T-cell (primary cell): ENCODE data around the gene APPL2. TPM values are rescaled to one million over a fixed set of nuclear protein-coding genes. Genes with fewer than 3 reads are reported as not detected.

Experiments used
- ATAC-seq, 4 experiments: fragments of 200-7000 bp in 3 of 4; fragments of 150-1000 bp in 1 of 4; cut with Tn5 transposase; replicated peaks in 1 of 4; 1 replicate in 3 of 4; 2 replicates in 1 of 4; pipeline ENCODE4 v1.10.0; 2021; ENCODE audit warnings: moderate library complexity in 3 of 4, mild to moderate bottlenecking in 2 of 4, moderate number of reproducible peaks in 1 of 4
- CTCF ChIA-PET, 2 donors: fragments of 300-600 bp; sonication (Branson Sonifier 250); formaldehyde crosslinking; loops; one replicate each; lab custom pipeline; 2022; ENCODE audit warnings: antibody characterized with exemption in 2 of 2; lab: Charles Lee
- POLR2A ChIA-PET, 2 donors: fragments of 300-600 bp; sonication (Branson Sonifier 250); formaldehyde crosslinking; loops; one replicate each; lab custom pipeline; 2022; ENCODE audit warnings: antibody characterized with exemption in 2 of 2; lab: Charles Lee
- DNase-seq, 35 experiments: peaks; one replicate each; pipeline versions ENCODE4 v3.0.0 to v3.0.0-alpha.2; 2013 to 2023
- H3K27ac ChIP-seq: one replicate; pipeline ENCODE4 v1.5.1; 2013; ENCODE audit warnings: low read length
- H3K27me3 ChIP-seq, 2 experiments: replicated peaks in 1 of 2; 1 replicate in 1 of 2; 2 replicates in 1 of 2; pipeline versions ENCODE4 v1.6.1 to v1.7.0; 2013; ENCODE audit warnings: low read length in 1 of 2, mixed read lengths in 1 of 2; ENCODE audit not compliant: control insufficient read depth in 2 of 2, insufficient read depth in 2 of 2; ENCODE audit errors: extremely low read depth in 1 of 2
- H3K36me3 ChIP-seq, 2 donors: 1 replicate in 1 of 2; 2 replicates in 1 of 2; pipeline versions ENCODE4 v1.6.1 to v1.7.0; 2013; ENCODE audit warnings: low read length in 1 of 2; ENCODE audit not compliant: control insufficient read depth in 2 of 2, insufficient read depth in 1 of 2; ENCODE audit errors: extremely low read depth in 1 of 2
- H3K4me1 ChIP-seq, 2 experiments: 1 replicate in 1 of 2; 2 replicates in 1 of 2; pipeline versions ENCODE4 v1.6.1 to v1.7.0; 2013; ENCODE audit warnings: low read length in 2 of 2, mixed read lengths in 1 of 2; ENCODE audit not compliant: insufficient read depth in 2 of 2, control insufficient read depth in 1 of 2; ENCODE audit errors: extremely low read depth in 1 of 2
- H3K4me3 ChIP-seq, 2 donors: 1 replicate in 1 of 2; 2 replicates in 1 of 2; pipeline versions ENCODE4 v1.5.1 to v1.7.0; 2013; ENCODE audit warnings: mild to moderate bottlenecking in 2 of 2, low read length in 1 of 2, moderate library complexity in 1 of 2; ENCODE audit not compliant: control insufficient read depth in 1 of 2; ENCODE audit errors: extremely low read depth in 1 of 2
- H3K9me3 ChIP-seq: 2 replicates; pipeline ENCODE4 v1.7.0; 2013
- H3K27ac Mint-ChIP-seq, 2 donors: one replicate each; pipeline ENCODE4 v1.8.0; 2020 to 2021; ENCODE audit warnings: mild to moderate bottlenecking in 2 of 2, mixed read lengths in 2 of 2
- H3K27me3 Mint-ChIP-seq, 2 donors: one replicate each; pipeline ENCODE4 v1.8.0; 2021 to 2022; ENCODE audit warnings: mixed read lengths in 2 of 2
- H3K36me3 Mint-ChIP-seq: one replicate; pipeline ENCODE4 v1.8.0; 2021; ENCODE audit warnings: mixed read lengths
- H3K4me1 Mint-ChIP-seq, 3 donors: one replicate each; pipeline ENCODE4 v1.8.0; 2020 to 2022; ENCODE audit warnings: mixed read lengths in 3 of 3, mild to moderate bottlenecking in 1 of 3
- H3K4me3 Mint-ChIP-seq, 3 donors: one replicate each; pipeline ENCODE4 v1.8.0; 2020 to 2022; ENCODE audit warnings: mild to moderate bottlenecking in 3 of 3, mixed read lengths in 3 of 3, moderate library complexity in 3 of 3
- H3K9me3 Mint-ChIP-seq, 3 donors: one replicate each; pipeline ENCODE4 v1.8.0; 2020 to 2022; ENCODE audit warnings: mixed read lengths in 3 of 3
- WGBS: methylation state at CpG from one replicate; pipeline ENCODE4 v1.1.5; 2013; ENCODE audit warnings: missing lambda C conversion rate; ENCODE audit not compliant: insufficient coverage; 5-methylcytosine and 5-hydroxymethylcytosine counted together
- total RNA-seq, 35 experiments: library from RNA in 6 of 35; stranded (reverse) in 6 of 35; fragments of 120-200 nt in 1 of 35; gene quantifications; one replicate each; pipeline versions ENCODE4 v1.2.1 to v1.2.4 and lab custom pipeline; 2013 to 2026

APPL2 gene
- total RNA-seq, 5 donors from 2014 or later (not counting 1 experiment from before 2014, with no cell fraction given): 41.1 to 59.6 (median 53.1) TPM

DNA sequence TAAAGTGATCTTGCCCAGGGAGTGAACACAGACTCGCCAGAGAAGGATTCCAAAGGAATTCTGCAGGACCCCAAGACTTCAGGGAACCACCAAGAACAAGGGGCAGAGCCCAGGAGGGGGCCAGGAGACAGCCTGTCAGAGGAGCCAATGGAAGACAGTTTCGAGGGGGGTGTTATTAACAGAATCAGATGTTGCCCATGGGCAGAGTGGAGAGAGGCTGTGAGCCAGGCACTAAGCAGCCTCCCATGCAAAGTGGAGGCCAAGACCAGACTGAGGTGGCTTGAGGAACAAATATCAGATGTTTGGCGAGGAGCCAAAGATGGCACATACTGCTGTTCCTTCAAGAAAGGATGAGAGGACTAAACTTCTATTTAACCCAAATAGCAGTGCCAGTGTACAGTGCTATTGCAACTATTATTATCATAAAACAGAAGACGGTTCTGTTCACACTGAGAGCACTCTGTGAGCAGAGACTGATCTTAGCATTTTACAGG, 12.6 kb downstream of the APPL2 start:
- POLR2A ChIA-PET: interaction anchor here in 1 of 2 donors (0.6 kb wide), 1 partner anchor 910 kb away, joined by 3 read pairs; no protein-coding TSS in a partner anchor
- H3K27ac Mint-ChIP-seq: no peak overlapping the region

GRCh38 chr12:105222726-105223351, 13.1 kb downstream of the APPL2 start:
- Histone ChIP-seq H3K27ac (no peak overlapping the region), H3K36me3 (peaks cover 11 to 73% of the 10 kb centered on the region in 2 donors), H3K27me3 (no peaks in the 10 kb centered on the region), H3K4me1 (peaks cover 0 to 6% of the 10 kb centered on the region in 2 experiments), H3K9me3 (no peaks in the 10 kb centered on the region), H3K4me3 (no peak overlapping the region)
- POLR2A ChIA-PET: no interaction called here
- 90% methylated on average over 13 of the region's 13 CpGs for WGBS
- CTCF ChIA-PET: interaction anchor here in 1 of 2 donors (0.6 kb wide), 1 partner anchor 38 kb away, joined by 3 read pairs; no protein-coding TSS in a partner anchor
- Mint-ChIP-seq H3K4me3 (no peak overlapping the region), H3K36me3 (peaks cover 52% of the 10 kb centered on the region), H3K27ac (no peak overlapping the region), H3K27me3 (no peaks in the 10 kb centered on the region), H3K9me3 (no peaks in the 10 kb centered on the region), H3K4me1 (peaks cover 29 to 48% (median 37%) of the 10 kb centered on the region in 3 donors)
- DNase-seq (no peak), ATAC-seq (no peak)

More for the DNA sequence above, 12.6 kb downstream of the APPL2 start:
- peaks cover 54% of the 10 kb centered on the region for H3K36me3 Mint-ChIP-seq
- Histone ChIP-seq H3K4me3 (no peak overlapping the region), H3K27ac (no peak overlapping the region), H3K9me3 (no peaks in the 10 kb centered on the region), H3K36me3 (peaks cover 11 to 71% of the 10 kb centered on the region in 2 donors), H3K4me1 (peaks cover 0 to 6% of the 10 kb centered on the region in 2 experiments), H3K27me3 (no peaks in the 10 kb centered on the region)
- CTCF ChIA-PET: no interaction called here
- H3K4me3 Mint-ChIP-seq: no peak overlapping the region
- ATAC-seq (no peak), DNase-seq (no peak)
- H3K4me1 Mint-ChIP-seq: peaks cover 31 to 51% (median 39%) of the 10 kb centered on the region in 3 donors
- H3K27me3 Mint-ChIP-seq: no peaks in the 10 kb centered on the region
- H3K9me3 Mint-ChIP-seq: no peaks in the 10 kb centered on the region
- 86% methylated on average over 2 of the region's 4 CpGs for WGBS

DNA sequence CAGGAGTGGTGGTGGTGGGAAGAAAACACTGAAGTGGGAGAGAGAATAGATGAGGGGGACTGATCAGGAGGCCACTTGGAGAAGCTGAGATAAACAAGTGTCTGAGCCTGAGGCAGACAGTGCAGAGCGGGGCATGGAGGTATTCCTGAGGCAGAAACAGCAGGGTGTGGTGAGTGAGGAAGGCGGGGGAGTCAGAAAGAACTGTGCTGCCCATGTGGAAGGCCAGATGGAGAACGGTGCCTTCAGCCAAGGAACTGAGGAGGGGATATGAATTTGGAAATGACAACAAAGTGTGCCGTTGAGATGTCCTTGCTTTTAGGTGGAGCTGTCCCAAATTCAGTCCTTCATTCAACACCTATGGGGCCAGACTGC, 13.7 kb downstream of the APPL2 start:
- Mint-ChIP-seq H3K27ac (no peak overlapping the region), H3K4me1 (peaks cover 24 to 42% (median 31%) of the 10 kb centered on the region in 3 donors), H3K36me3 (peaks cover 51% of the 10 kb centered on the region), H3K27me3 (no peaks in the 10 kb centered on the region), H3K4me3 (no peak overlapping the region), H3K9me3 (no peaks in the 10 kb centered on the region)
- no peak for DNase-seq
- Histone ChIP-seq H3K4me1 (peaks cover 0 to 6% of the 10 kb centered on the region in 2 experiments), H3K27me3 (no peaks in the 10 kb centered on the region), H3K27ac (no peak overlapping the region), H3K9me3 (no peaks in the 10 kb centered on the region), H3K4me3 (no peak overlapping the region), H3K36me3 (peaks cover 11 to 73% of the 10 kb centered on the region in 2 donors)
- ATAC-seq: no peak
- ChIA-PET POLR2A (no interaction called here), CTCF (interaction anchor here in 1 of 2 donors (0.6 kb wide), 1 partner anchor 38 kb away, joined by 3 read pairs; no protein-coding TSS in a partner anchor)
- WGBS: 75% methylated on average over 2 of the region's 4 CpGs

DNA sequence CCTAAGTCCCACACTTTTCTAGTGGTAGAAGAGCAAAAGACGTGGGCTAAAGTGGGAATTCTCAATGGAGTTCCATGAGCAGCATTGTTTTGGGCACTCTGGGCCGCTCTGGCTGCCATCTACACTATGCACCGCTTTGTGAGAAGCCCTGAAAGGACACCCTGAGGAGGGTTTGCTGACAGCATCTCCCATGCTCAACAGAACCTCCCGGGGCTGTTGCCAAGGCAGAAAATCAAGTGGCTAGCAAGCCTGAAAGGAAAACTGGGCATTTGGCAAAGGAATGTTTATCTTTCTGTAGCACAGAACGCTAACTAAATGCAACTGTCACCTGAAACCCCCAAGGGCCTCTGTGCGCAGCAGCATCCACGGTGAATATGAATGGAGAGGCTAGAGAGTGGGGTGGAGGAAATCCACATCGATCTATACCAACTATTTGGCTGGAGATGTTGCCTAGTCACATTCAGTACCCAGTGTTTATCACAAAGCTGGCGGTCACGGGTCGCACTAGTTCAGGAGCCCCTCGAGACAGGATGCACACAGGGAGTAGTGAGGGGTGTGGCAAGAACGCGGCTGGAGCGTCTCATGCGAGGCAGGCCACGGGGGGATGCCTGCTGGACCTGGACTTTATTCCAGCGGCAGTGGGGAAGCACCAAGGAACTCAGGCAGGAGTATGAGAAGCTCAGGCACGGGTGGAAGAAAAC, 14.2 kb downstream of the APPL2 start:
- Histone ChIP-seq H3K27me3 (no peaks in the 10 kb centered on the region), H3K36me3 (peaks cover 16 to 75% of the 10 kb centered on the region in 2 donors), H3K4me1 (peaks cover 0 to 6% of the 10 kb centered on the region in 2 experiments), H3K4me3 (no peak overlapping the region), H3K9me3 (no peaks in the 10 kb centered on the region), H3K27ac (no peak overlapping the region)
- no peak overlapping the region for H3K4me3 Mint-ChIP-seq
- H3K36me3 Mint-ChIP-seq: peaks cover 55% of the 10 kb centered on the region
- DNase-seq (no peak), ATAC-seq (no peak)
- H3K27ac Mint-ChIP-seq: no peak overlapping the region
- H3K4me1 Mint-ChIP-seq: peaks cover 21 to 38% (median 30%) of the 10 kb centered on the region in 3 donors
- no peaks in the 10 kb centered on the region for H3K27me3 Mint-ChIP-seq
- POLR2A ChIA-PET: interaction anchor here in 1 of 2 donors (0.6 kb wide), 1 partner anchor 138 kb away, joined by 3 read pairs; no protein-coding TSS in a partner anchor
- CTCF ChIA-PET: no interaction called here
- WGBS: 94% methylated on average over 15 of the region's 19 CpGs
- no peaks in the 10 kb centered on the region for H3K9me3 Mint-ChIP-seq

GRCh38 chr12:105220929-105221290, 15.1 kb downstream of the APPL2 start:
- ATAC-seq (no peak), DNase-seq (no peak)
- Mint-ChIP-seq H3K27me3 (no peaks in the 10 kb centered on the region), H3K27ac (no peak overlapping the region), H3K36me3 (peaks cover 59% of the 10 kb centered on the region), H3K4me1 (peaks cover 12 to 30% (median 22%) of the 10 kb centered on the region in 3 donors), H3K9me3 (no peaks in the 10 kb centered on the region), H3K4me3 (no peak overlapping the region)
- Histone ChIP-seq H3K4me1 (peaks cover 0 to 2% of the 10 kb centered on the region in 2 experiments), H3K27ac (no peak overlapping the region), H3K36me3 (peaks cover 20 to 79% of the 10 kb centered on the region in 2 donors), H3K27me3 (no peaks in the 10 kb centered on the region), H3K9me3 (no peaks in the 10 kb centered on the region), H3K4me3 (no peak overlapping the region)
- ChIA-PET POLR2A (interaction anchor here in 1 of 2 donors (0.6 kb wide), 2 partner anchors 137 to 180 kb away, joined by 3 to 4 read pairs; no protein-coding TSS in a partner anchor), CTCF (interaction anchor here in 1 of 2 donors (1.0 kb wide), 1 partner anchor 164 kb away, joined by 4 read pairs; no protein-coding TSS in a partner anchor)
- no CpG with 5 or more reads among the region's 3 CpGs for WGBS
